GM21447 (cell line): ENCODE results near the gene LCN12.

Experiments used
- ATAC-seq: cut with Tn5 transposase; IDR thresholded peaks from one replicate; pipeline ENCODE4 v1.9.1; 2021; ENCODE audit not compliant: unreplicated experiment

Gene LCN12

DNA sequence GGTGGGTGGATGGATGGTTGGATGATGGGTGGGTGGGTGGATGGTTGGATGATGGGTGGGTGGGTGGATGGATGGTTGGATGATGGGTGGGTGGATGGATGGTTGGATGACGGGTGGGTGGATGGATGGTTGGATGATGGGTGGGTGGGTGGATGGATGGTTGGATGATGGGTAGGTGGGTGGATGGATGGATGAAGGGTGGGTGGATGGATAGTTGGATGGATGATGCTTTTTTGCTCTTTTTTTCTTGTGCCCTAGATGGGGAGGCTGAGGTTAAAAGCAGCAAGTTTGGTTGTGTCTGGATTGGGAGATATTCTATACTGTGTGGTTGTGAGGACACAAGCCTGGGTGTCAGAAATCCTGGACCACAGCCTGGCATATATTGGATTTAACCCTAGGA, 5.4 kb downstream of the LCN12 start:
- no peak for ATAC-seq

DNA sequence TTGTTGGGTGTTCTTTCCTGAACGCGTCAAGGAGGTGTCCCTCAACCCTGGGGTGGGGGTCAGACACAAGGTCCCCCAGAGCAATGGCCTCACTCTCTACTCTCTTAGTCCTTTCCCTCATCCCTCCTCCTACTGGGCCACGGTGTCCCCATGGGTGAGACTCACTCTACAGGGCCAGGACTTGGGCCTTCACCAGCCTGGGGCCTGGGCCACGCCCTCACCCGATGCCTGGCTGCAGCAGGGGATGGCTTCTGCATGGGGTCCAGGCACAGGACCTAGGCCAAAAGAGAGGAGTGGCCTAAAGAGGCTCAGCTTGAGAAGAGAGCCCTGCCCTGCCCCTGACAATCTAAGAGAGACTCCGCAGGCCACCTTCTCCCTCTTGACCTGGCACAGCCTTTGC, 5.8 kb downstream of the LCN12 start:
- ATAC-seq: no peak

DNA sequence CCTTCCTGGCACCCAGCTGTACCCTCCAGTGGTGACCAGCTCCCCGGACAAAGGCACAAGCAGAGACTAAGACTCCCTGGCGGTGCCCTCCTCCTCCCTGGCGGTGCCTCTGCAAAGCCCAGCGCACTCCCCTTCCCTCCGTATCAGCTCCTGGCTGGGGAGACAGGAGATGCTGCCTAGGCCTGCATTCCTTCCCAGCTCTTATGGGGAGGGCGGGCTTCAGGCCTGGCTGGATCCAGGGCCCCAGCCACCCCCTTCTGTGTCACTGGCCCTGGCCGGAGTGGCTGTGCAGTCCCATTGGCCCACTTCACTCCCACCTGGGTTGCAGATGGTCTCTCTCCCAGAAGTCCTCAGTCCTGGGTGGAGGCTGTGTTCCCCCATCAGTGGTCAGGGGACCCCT, 6.4 kb downstream of the LCN12 start:
- no peak for ATAC-seq

DNA sequence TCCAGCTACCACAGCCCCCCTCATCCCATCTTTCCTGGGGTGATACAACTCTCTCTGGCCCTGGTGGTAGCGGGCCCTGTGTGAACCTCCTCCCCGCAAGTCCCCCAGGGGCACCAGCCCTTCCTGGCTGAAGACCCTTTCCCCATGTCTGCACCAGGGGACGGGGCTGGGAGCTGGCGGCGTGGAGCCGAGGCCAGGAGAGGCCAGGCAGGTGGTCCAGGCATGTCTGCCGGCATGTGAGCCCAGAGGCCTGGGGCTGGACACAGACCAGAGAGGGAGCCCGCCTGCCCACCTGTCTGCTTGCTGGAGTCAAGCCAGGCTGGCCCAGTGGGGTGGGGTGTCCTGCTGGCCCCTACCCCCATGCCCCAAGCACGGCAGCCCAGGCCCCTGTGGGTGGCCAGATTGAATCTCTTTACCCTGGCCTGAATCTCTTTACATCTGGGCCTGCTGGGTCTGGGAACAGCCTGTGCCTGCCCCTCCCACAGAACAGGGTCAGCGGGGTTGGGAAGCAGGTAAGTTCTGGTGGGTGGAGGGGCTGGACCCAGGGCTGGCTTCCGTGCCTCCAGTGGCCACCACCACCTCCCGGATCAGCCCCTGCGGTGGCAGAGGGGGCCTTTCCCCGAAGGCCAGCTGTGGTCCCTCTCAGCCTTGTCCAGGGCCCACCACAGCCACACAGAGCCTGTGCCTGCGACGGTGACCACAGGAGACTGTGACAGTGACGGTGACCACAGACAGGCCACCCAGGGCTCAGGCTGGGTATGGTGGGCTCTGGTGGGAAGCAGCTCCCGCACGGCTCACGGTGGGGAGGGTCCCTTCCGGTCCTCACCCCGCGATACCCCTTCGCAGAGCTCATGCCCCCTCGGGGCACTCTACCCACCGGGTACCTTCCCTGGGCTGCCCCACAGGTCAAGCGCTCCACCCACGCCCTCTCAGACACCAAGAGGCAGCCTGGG, 7.1 kb downstream of the LCN12 start:
- no peak for ATAC-seq

DNA sequence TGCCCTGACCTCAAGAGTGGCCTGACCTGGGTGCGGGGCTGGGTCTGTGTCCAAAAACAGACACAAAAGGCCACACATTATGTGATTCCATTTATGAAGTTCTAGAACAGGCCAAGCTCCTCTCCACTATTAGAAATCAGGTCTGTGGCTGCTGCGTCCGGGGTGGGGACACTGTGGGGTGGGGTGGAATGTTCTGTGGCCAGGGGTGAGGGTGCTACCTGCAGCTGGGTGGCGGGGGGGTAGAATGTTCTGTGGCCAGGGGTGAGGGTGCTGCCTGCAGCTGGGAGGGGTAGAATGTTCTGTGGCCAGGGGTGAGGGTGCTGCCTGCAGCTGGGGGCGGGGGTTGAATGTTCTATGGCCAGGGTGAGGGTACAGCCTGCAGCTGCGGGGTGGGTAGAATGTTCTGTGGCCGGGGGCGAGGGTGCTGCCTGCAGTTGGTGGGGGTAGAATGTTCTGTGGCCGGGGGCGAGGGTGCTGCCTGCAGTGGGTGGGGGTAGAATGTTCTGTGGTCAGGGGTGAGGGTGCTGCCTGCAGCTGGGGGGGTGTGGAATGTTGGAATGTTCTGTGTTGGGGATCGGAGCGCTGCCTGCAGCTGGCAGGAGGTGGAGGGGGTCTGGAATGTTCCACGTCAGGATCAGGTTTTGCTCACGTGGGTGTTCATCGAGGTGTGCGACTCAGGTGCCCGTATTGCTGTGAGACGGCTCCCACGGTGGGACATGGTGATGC, 8.3 kb downstream of the LCN12 start:
- no peak for ATAC-seq

DNA sequence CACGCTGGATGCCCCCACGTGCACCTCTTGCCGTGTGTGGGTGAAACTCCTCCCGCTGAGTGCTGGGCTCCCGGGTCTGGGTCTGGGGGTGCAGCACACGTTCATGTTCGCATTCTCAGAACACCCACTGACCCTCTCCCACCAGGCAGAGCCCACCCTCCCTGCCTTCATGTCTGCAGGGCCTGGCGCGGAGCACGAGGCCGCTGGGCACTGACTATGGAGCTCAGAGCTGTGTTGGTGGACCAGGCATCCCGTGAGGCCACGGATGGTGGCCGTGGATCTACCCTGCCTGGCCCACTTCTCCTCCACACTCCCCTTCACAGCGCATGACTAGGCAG, 8.8 kb downstream of the LCN12 start:
- no peak for ATAC-seq

DNA sequence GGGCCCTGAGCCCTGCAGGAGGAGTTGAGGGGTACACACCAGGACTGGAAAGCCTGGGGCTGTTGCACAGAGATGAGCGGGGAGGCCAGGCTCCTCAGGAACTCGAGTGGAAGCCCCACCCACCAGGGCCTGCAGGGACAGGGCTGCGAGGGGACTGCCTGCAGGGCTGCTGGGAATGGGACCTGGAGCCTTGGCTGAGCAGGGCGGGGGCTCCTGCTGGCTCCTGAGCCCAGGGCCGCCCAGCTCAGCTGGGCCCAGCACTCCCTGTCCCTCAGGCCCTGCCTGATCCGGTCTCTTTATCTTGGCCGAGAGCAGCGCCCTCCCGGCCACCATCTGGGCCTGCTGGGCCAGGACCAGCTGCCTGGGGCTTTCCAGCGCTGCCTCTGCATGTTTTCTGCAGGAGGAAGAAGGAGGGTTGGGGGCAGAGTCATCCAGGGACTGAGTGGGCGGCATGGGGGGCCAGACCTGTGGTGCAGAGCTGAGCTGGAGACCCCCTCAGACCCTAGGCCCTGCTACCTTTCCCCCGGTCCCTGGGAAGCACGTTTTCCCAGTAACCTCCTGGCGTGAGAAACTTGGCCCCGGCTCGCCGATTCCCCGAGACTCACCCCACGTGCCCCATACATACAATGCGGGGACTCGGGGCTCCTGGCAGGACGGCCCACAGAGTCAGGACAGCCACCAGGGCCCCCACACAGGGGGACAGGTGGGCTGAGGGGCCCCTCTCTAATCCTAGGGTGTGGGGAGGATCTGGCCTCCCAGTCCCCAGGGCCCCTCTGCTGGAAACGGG, 9.4 kb downstream of the LCN12 start:
- no peak for ATAC-seq

DNA sequence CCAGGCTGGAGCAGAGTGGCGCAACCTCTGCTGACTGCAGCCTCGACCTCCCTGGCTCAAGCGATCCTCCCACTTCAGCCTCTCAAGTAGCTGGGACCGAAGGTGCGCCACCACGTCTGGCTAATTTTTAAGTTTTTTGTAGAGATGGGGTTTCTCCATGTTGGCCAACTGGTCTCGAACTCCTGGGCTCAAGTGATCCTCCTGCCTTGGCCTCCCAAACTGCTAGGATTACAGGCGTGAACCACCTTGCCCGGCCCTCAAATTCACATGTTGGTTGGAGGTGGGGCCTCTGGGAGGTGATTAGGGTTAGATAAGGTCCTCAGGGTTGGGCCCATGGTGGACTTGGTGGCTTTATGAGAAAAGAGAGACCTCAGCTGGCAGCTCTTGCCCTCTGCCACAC, 10.1 kb downstream of the LCN12 start:
- no peak for ATAC-seq

DNA sequence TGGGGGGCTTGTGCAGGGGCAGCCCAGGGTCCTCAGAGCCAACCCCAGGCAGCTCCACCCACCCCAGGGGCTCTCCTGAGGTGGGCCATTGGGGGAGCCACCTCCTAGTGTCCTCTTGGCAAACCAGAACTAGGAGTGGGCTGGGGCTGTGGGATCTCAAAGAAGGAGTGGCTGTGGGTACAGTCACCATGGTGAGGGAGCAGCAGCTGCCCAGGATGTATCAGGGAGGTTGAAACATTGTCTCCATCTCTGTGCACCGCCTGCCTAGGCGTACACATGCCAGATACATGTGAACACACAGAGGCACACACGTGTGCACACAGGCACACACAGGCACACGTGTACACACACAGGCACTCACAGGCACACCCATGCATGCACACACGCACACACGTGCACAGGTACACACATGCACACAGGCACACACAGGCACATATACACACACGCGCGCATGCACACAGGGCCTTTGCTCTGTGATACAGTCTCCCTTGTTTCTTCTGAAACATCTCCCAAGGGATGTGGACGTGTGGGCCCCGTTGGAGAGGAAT, 10.7 kb downstream of the LCN12 start:
- no peak for ATAC-seq

DNA sequence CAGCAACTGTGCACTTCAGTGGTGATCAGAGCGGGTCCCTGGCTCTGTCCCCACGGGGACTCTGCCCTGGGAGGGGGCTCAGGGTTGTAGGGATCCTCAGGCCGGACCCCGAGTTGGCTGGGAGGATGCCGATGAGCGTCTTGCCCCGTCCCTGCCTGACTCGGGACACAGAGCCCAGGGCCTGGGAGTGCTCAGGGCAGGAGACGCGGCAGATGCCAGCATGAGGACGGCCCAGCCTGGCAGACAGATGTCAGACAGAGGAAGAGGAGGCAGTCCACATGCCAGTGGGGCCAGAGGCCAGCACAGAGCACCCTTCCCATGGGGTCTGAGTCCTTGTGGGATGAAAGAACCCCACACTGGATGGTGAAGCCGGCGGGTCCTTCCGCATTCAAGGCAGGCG, 11.3 kb downstream of the LCN12 start:
- ATAC-seq: no peak

DNA sequence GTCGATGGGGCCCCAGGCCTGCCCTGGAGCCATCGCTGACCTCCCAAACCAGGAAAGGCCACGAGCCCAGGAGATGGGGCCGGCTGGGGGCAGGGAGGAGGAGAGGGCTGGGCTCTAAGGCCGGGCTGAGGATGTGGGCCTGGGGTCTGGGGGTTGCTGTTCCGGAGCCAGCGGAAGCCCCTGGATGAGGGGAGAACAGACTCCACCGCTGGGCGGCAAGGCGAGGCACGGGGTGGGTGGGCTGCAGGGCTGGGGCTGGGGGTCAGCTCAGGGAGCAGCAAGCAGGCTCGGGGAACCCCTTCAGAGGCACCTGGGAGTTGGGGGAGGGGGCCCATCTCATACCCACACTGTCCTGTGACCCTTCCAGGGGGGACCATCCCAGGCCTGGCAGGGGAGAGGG, 11.7 kb downstream of the LCN12 start:
- no peak for ATAC-seq

DNA sequence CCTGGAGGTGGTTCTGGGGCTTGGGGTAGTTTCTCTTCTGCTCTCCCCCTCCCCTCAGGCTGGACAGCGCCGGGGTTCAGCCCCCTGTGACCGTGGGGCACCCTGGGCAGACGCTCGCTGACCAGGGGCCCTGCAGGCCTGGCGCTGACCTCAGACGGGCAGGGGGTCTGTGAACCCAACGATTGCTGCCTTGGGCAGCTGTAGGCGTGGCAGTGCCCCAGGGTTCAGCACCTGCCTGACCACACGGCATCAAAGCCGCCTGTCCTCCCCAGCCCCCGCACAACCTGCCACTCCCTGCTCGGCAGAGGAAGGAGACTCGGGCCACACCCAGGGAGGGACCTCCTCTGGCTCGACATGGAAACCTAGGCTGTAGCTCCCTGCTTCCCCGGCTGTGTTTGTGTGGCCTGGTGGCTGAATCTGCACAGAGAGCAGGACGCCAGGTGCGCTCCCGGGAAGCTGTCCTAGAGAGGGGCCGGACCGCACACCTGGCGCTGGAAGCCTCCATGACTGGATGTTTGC, 12.2 kb downstream of the LCN12 start:
- ATAC-seq: no peak

DNA sequence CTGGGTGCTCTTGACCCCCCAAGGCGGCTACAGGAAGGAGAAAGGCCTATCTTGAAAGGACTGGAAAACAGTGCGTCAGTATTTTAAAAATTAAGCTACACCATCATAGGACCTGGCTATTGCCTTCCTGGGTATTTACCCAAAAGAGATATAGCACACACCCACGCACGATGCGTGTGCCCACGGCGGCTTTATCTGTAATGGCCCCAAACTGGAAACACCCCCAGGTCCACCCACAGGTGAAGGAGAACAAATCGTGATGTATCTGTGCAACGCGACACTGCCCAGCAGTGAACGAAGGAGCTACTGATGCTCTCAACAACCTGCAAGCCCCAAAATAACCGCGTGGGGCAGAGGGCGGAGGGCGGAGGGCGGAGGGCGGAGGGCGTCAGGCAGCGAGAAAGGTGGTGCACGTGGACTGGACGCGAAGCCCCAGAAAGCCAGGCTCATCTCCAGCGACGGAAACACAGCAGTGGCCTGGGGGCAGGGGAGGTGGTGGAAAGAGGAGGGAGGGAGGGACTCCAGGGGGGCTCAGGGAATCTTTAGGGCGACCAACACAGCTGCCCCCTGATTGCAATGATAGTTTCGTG, 12.9 kb downstream of the LCN12 start:
- no peak for ATAC-seq

DNA sequence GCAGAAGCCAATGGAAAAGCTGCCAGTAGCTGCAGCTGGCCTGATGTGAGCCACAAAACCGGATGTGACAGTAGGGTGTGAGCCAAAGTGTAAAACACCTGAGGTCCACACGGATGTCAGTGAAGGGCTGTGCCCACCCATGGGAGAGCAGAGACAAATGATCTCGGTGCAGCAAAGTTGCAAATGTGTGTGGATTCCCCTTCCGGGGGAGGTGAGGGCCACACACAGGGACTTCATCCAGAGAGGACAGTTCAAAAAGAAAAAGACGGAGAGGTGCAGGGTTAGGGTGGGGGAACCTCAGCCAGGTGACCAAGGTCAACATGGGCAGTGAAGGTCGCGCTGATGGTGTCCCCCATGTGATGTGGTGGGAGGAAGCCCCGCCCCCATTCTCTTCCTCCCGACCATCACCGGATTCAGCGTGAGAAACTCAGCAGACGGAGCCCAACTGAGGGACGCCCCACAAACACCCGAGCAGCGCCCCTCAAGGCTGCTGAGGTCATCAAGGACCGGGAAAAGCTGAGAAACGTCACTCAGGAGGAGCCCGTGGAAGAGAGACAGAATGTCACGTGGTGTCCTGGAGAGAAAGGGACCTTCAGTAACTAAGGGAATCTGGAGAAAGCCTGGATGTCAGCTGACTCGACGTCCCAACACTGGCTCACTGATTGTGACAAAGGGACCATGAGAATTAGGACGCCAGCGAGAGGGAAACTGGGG, 13.9 kb downstream of the LCN12 start:
- ATAC-seq: no peak

DNA sequence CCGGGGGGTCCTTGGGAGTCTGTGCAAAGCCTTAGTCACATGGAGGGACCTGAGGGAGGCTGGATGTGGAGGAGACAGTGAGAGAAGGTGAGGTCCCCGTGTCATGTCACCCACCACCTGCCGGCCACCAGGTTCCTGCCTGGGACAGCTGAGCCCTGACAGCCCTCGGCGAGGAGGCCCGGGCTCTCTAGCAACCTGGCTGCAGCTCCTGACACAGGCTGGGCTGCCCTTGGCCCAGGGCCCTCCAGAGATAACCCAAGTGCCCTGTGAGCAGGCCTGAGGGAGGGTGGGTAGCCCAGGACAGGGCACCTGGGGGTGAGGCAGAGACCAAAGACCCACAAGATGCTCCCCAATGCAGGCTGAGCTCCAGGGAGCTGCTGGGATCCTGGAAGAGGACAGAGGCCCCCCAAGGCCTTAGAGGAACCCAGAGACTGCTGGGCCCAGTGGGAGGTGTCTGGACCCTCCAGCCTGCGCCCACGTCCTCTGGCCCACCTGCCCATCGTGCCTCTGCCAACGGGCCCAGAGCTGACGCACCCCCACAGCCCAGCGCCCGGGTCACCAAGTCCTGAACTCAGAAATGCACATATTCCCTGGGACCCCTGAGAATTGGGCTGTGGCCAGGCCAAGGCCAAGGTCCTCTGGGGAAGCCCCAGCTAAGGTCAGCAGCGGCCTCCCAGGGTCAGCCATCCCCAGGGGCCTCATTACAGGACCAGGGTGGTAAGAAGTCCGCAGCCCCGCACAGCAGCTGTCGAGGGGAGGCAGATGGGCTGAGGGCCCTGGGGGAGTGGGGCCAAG, 16.5 kb downstream of the LCN12 start:
- ATAC-seq: no peak

DNA sequence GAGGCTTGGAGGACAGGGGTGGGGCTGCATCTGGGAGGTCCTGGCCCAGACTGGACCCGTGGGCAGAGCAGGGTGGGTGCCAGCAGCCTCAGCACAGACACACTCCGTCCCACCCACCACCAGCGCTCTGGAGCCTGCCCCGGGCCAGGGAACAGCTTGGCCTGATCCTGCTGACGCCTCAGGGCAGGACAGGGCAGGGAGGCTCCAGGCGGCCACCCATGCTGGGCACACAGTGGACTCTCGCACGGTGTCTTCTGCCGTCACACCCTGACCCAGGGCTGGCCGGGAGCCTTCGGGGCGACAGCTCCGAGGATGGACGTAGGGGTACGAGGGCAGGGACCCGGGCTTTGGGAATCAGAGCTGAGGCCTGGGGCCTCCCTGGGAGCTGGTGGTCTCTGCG, 17.1 kb downstream of the LCN12 start:
- ATAC-seq: no peak

DNA sequence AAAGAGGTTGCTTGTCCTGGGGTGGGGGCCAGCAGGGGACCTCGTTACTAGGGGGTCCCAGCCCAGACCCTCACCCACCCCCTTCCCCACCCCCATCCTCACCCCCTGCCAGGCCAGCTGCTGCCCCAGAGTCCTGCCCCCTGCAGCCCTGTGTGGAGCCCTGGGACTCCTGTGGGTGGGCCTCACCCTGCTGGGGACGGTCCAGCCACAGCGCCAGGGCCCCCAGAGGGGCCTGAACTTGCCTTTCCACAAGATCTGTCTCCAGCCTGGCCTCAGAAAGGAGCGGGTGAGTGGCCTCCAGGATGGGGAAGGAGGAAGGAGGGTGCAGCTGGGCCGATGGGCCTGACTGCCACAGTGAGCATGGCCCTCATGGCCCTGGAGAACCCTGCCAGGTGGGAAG, 17.7 kb downstream of the LCN12 start:
- ATAC-seq: no peak

DNA sequence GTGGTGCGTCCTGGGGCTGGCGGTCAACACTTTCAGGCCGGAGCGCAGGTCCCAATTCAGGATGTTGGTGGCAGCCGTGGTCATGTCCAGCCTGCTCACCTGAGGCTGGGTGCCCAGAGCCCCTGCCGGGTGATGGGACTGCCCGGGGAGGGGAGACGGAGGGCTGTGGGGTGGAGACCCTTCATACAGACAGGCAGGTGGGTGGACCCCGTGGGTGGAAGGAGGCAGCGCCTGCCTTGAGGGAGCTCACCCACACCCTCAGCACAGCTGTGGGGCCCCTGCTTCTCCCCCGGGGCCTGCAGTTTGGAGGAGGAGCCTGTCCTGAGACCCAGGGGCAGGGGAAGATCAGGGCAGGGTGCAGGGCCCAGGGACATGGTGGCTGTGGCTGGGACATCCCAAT, 18.3 kb downstream of the LCN12 start:
- no peak for ATAC-seq

DNA sequence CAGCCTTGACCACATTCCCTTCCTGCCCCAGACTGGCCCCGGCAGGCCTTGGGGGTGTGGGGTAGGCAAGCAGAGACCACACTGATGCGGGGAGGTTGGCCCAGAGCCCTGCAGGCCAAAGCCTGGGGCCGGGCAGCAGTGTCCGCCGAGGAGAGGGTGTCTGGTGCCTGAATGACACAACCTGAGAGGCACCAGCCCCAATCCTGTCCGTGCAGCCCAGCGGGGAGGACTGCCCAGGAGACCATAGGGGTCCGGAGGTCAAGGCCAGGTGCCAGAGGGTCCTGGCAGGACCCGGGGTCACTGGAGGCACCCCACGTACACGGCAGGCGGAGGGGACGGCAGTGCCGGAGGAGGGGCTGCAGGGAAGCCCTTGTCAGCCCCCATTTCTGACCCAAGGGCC, 19.7 kb downstream of the LCN12 start:
- ATAC-seq: no peak
